Renal pelvis (tissue), 4 donors: ENCODE results near the gene MARK2. TPM values are rescaled to one million over a fixed set of nuclear protein-coding genes. Genes with fewer than 3 reads are reported as not detected.

ENCODE experiments used
- DNase-seq: peaks from one replicate; pipeline ENCODE4 v3.0.0-alpha.2; 2013
- polyA plus RNA-seq, 3 donors: library from polyadenylated mRNA; unstranded; fragments of 120-200 nt; gene quantifications; one replicate each; pipeline ENCODE4 v1.2.1, GENCODE V29; 2013; ENCODE audit not compliant: insufficient read length in 3 of 3

The MARK2 gene
- polyA plus RNA-seq, 3 donors: 35.5 to 36.7 (median 35.8) TPM

DNA sequence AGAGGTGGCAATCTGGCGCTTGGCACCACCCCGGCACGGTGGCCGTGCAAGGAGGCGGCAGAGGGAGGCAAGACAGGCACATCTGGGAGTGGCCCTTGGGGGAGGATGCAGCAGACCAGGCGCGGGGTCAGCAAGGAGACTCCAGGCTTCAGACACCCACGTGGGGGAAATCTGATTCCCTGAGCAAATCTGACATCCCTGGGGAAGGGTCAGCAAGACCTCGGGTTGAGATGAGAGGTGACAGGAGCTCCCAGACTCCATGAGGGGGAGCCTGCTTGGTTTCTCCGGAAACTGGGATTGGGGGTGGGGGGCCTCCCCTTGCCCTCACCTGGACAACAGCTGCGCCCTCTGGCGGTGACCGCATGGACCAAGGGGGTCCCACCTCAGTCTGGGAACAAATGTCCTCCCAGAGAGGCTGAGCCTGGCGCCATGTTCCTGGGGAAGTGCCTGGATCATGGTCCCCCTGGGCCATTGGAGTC, 82.1 kb downstream of the MARK2 start:
- no peak for DNase-seq

DNA sequence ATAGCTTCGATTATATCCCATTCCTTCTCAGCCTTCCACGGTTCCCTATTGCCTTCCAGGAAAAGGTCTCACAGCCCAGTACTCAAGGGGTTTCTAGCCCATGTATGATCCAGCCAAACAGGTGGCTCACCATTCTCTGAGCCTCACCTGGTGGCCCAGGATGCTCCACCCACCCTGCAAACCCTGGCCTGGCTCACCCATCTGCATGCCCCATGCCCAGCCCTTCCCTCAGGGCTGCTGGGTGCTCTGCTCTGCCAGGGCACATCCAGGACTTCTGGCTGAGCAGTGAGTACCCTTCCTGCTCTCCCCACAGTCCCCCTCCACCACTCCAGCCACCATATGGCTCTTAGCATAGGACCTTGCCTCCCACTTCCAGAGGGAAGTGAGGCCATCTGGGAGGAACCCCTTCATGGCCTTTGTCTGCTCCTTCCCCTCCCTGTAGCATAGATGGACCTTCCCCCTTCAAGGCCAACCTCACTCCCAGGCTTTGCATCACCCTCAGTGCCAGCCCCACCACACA, 83.8 kb downstream of the MARK2 start:
- no peak for DNase-seq

DNA sequence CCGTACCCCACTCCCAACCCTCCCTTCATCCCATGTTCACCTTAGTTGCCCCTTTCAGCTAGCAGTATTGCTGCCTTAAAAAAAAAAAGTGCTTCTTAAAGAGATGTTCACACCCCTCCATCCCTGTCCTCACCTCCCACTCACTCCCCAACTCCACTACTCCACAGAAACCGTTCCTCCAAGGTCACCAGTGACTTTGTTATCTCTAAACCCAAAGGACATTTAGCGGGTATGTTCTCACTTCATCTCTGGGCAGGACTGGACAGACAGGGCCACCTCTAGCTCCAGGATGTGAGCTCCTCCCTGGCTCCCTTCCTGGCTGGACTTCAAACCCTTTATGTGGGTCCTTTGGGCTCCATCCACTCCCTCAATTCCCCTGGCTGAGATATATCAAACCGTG, 84.4 kb downstream of the MARK2 start:
- DNase-seq: no peak

DNA sequence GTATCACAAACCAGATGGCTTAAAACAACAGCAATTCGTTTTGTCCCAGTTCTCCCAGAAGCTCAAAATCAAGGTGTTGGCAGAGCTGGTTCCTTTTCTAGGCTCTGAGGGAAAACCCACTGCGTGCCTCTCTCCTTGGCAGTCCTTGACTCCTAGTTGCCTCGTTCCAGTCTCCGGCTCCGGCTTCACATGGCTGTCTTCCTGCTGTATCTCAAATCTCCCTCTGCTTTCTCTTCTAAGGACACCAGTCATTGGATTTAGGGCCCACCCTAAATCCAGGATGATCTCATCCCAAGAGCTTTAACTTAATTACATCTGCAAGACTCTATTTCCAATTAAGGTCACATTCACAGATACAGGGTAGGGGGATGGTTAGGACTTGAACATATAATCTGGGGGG, 90.7 kb downstream of the MARK2 start:
- DNase-seq: no peak

DNA sequence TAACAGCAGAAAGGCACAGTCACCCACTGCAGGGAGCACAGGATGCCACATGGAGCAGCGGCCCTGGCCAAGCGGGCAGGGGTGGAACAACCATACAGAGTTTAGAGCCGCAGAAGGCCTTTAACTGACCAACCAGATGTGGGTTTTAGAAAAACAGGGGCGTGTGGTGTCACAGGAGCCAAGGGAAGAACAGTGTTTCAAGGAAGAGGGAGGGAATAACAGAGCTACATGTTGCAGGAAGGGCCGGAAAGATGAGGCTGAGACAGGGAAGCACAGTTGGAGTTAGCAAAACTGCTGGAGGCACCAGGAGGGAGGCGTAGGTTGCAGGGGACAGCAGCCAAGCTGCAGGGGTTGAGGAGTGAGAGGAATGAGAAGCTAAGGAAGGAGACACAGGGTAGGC, 92.1 kb downstream of the MARK2 start:
- no peak for DNase-seq

DNA sequence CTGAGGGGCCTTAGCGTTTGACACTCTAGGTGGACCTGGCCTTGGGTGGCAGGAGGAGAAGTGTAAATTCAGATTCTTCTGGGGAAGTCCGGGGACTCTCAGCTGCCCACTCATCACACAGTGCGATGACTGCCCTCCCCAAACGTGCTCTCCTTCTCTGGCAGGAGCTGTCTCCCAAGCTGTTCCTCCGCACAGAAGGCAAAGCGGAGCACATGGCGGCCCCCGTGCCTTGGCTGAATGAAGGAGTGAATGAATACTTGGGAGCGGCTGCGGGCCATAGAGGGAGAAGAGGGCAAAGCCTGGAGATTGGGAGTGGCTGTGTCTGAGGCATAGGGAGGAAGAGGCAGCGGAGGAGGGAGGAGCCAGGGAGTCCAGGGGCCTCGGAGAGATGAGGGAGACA, 93.0 kb downstream of the MARK2 start:
- no peak for DNase-seq

DNA sequence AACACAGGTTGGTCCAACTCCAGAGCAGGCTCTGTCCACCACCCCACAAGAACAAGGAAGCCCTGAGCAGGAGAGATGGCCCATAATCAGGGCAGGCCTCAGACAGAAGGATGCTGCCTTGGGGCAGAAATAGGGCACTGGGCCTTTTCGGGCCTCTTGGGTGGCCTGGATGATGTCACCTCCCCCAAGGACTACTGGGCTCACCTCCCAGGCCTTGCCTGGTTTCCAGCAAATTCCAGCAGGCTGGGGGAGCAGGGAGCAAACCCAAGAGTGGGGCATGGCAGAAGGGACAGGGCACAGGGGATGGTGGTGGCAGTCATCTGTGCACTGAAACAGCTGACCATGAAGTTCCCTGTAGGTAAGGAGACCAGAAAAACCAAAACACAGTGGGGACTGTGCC, 94.5 kb downstream of the MARK2 start:
- DNase-seq: no peak

DNA sequence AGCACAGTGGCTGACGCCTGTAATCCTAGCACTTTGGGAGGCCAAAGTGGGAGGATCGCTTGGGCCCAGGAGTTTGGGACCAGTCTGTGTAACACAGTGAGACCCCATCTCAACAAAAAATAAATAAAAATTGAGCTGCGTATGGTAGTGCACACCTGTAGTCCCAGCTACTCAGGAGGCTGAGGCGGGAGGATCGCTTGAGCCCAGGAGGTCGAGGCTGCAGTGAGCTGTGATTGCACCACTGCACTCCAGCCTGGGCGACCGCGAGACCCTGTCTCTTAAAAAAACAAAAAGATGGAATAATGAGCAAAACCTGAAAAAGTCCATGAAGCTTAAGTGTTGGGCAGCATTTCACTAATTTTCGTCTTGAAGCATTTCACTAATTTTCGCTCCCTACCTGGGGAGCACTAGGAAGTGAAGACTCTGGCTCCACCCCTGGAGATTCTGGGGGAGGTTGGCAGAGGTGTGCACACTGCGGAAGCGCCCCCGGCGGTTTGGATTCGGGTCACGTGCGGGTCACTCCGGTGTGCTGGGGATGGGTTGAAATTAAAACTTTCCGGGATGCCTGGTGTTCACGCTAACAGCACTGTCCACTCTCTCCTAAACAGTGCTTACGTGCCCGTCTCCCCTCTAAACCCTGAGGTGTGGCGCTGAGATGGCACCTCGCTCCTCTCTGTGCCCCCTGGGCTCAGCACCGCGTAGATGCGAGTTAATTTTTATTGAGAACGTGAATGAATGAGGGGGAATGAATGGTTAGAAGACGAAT, 99.0 kb downstream of the MARK2 start:
- DNase-seq: peak; percentile 53

DNA sequence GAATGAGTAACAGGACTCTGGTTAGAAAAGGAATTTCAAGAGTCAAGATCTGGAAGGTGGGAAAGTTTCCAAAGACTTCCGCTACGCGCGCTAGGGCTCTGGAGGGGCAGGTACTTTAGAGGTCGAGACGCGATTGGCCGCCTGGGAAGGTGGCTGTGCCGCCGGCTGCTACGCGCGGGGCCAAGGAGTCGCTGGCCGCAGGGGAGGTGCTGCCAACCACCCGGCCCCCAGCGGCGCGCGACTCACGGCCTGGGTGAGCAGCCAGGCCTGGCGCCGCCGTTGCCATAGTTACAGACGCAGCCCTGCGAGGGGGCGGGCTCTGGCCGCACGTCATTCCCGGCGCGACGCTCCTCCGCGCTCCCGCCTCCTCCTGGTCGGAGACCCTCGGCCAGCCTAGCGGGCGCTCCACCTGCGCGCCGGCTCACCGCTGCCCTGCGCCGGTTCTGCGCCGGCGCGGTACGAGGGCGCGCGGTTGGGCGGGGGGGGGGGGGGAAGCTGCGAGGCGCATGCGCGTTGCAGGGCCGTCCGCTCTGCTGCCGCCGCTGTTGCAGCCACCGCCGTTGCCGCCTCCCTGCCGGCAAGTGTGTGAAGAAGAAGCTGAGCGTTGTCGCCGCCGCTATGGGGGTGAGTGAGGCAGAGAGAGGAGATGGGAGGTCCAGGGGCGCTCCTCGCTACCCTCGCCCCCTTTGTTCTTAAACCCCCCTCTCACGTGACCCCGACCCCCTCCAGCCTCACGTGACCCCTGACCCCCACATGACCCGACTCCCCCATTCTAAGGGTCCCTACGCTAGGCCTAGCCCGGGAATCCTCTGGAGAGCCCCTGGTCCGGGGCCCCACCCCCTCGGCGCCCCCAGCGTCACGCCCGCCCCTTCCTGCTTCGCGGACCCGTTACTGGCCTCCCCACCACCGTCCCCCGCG, 99.8 kb downstream of the MARK2 start, which contains the start of gene NAA40:
NAA40 (plus strand) TSS at position 524 of the 918 bp plus-strand sequence; CDS start at position 619, 95 bp downstream.
- DNase-seq: peak; percentile 95

DNA sequence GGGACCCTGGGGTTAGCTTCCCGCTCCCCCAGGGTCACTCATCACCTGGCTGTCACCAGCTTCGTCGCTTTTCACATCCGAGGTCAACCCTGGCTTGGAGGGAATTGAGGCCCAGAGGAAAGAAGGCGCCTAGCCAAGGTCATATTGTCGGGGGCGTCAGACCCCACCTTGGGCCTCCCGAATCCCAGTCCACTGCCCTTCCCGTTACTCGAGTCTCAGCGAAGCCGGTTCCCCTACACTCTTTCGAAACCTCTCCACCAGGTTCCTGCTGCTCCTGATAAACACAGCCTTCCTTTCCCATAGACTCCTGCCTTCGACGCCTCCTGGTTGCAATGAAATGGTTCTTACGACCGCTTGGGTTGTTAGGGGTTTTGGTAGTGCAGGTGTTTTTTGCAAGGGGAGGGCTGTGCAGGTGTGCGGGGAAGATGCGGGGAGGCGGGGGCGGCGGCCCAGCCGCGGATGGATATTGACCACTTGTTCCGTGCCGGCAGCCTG, 100.5 kb downstream of the MARK2 start:
- DNase-seq: peak; percentile 16

DNA sequence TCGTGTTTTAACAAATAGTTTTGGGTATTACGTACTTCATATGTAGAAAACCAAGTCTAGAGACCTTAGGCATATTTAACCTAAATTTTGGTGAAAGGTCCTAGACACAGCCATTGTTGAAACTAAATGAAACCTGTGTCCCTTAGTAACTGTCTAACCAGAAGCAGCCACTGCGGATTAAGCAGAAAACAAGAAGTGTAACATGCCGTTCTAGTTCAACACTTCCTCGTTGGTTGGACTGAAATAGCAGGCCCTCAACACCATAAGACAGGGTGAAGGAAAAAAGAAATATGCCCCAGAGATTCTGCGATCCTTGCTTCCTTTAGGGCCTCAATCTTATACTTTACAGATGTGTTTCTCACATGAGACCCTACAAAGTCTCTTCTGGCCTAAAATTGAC, 101.9 kb downstream of the MARK2 start:
- no peak for DNase-seq

DNA sequence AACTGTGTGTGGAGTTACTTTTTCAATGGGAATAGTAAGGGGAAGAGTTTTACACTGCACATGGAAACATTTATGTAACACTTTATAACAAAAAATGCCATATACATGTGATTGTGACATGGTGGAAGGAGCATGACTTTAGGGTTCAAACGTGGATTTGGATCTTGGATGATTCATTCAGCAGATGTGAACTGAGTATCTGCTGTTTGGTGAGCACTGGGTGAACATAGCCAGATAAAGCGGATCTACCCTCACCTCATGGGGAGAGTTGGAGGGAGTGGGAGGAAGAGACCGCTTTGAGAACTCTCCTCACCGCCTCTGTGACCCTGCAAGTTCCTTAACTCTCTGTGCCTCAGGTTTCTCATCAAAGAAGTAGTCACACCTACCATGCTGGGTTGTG, 103.0 kb downstream of the MARK2 start:
- no peak for DNase-seq

DNA sequence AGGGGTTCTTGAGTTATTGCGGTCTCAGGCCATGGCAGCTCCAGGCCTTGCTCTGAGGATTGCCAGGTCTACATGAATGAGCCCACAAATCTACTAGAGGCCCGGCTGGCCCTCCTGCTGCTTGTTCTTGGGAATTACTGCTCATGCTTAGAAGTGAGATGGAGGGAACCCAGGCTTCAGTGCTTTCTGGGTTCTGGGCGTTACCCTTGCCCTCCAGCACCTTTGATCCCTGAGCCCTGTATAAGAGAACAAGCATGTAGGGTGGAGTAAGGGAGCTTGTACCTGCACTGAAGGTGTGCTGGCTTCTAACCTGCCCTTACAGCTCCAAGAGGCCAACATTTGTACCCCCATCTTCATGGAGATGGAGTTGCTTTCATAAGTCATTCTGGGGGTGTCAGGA, 103.9 kb downstream of the MARK2 start:
- no peak for DNase-seq

DNA sequence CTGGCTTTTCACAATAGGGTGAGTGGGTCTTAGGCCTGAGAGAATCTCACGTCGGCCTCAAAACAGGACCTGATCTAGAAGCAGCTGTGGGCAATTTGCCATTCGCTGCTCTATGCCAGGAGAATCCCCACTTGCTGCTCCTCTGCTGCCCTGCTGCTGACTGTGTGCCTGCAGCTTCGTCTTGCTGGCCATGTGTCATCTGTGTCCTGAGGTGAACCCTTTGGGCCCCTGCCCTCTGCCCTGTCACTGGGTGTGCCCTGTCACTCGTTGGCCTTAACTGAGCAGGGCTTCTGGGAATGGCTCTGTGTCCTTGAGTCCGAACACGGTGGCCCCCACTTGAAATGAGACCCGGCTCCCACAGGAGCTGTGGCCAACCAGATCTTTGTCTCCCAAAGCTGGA, 106.1 kb downstream of the MARK2 start:
- no peak for DNase-seq

DNA sequence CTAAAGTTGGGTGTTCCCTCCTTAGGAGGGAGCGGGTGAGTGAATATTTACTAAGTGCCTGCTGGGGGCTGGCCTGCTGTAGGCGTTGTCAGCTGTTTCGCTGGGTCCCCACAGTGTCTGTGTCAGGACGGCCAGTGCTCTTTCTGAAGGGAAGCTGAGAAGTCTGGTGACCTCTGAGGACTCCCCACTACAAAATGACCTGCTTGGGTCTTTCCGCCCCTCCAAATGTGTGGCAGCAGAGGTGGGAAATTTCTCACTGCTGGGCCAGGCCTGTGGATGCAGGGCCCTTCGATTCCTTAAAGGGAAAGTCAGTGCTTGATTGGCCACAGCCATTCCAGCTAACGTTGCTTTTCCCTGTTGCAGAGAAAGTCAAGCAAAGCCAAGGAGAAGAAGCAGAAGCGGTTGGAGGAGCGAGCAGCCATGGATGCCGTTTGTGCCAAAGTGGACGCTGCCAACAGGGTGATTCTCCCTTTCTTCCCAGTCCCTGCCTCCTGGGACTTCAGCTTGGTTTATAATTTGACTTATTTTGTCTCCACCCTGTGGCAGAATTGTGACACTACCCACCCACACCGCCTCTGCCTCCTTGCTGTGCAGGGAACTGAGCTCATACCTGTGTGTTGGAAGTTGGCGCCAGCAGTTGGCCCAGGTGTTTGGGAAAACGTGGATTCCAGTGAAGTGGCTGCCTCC, 106.7 kb downstream of the MARK2 start:
- DNase-seq: peak; percentile 74

DNA sequence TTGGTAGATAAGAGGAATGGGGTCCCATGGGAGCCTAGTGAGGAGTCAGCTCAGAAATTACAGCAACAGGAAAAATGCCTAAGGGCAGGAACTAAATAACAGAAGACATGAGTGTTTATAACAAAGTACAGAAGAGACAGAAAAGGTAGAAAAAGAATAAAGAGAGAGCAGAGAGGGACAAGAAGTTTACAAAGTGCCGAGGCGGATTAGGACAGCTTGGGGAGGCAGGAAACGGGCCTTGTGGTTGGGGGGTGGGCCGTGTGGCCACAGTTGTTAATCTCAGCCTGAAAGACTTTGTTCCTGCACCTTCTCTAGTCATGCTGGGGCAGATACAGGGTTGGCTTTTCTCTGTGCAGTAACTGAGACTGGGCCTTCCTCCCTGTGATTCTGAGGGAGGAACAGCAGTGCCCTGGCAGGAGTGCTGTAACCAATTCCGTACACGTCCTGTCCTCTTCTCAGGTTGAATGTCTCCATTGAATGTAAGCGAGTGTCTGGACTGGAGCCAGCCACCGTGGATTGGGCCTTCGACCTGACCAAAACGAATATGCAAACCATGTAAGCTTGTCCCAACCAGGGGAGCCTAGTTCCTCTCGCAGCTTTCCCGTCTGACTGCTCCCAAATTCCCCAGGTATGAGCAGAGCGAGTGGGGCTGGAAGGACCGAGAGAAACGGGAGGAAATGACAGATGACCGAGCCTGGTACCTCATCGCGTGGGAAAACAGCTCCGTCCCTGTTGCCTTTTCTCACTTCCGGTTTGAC, 113.0 kb downstream of the MARK2 start:
- no peak for DNase-seq

DNA sequence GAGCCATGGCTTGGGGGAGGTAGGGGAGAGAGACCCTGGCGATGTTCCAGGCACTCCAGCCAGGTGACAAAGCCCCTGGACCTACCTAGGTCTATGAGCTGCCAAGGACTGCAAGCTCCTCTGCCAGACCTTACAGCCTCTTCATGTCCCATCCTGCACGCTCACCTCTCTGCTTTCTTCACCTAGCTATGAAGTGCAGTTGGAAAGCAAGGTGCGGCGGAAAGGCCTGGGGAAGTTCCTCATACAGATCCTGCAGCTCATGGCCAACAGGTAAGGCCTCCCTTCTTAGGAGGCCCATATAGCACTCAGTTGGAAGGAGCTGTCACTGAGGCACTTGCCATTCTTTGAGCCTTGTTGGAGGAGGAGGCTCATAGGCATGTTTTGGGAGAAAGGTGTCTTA, 113.7 kb downstream of the MARK2 start:
- no peak for DNase-seq

DNA sequence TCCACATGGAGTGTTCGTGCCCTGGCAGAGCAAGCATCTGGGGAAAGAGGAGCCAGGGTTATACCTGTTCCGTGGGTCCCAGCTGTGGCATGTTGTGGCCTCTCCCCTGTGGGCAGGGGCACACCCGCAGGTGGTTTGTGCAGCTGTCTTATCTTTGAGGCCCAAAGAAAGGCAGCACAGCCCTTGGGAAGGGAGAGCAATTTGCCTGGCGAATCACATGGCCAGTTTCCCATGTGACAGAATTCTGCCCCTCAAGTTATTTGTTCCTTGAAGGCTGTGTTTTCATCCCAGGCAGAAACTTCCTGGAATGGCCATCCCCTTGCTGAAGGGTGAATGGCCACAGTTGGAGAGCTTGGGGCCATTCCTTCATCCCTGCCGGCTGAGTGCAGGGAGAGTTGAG, 119.1 kb downstream of the MARK2 start:
- no peak for DNase-seq
